Measurements from ENCODE around the gene IRX6. TPM values are rescaled to one million over a fixed set of nuclear protein-coding genes. Genes with fewer than 3 reads are reported as not detected.

The IRX6 gene
- total and polyA plus RNA-seq, 2 experiments from 2014 or later = 0.10 TPM; not detected in 1

DNA sequence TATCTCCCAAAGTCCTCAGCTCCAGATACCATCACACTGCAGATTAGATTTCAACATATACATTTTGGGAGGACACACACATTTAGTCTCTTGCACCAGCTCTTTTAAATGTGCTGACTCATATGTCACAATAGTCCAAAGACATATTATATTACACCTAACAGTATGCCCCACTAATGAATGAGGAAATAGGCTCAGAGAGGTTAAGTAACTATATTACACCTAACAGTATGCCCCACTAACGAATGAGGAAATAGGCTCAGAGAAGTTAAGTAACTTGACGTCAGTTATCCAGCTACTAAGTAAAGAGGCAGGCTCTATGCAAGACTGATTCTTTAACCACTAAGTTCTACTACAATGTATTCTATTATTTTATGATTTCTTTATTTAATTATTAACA lies 9.7 kb downstream of the IRX6 start (continued):
- TF ChIP-seq, protein P1, sequence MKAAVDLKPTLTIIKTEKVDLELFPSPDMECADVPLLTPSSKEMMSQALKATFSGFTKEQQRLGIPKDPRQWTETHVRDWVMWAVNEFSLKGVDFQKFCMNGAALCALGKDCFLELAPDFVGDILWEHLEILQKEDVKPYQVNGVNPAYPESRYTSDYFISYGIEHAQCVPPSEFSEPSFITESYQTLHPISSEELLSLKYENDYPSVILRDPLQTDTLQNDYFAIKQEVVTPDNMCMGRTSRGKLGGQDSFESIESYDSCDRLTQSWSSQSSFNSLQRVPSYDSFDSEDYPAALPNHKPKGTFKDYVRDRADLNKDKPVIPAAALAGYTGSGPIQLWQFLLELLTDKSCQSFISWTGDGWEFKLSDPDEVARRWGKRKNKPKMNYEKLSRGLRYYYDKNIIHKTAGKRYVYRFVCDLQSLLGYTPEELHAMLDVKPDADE (IDR thresholded peaks at IDR 0.05) = no peak
- TF ChIP-seq ZNF114 (CRISPR knock-in tag; IDR thresholded peaks at IDR 0.05) (no peak), JUNB (IDR thresholded peaks at IDR 0.05; ENCODE audit: unreplicated experiment) (no peak)
- TF ChIP-seq, protein P2, sequence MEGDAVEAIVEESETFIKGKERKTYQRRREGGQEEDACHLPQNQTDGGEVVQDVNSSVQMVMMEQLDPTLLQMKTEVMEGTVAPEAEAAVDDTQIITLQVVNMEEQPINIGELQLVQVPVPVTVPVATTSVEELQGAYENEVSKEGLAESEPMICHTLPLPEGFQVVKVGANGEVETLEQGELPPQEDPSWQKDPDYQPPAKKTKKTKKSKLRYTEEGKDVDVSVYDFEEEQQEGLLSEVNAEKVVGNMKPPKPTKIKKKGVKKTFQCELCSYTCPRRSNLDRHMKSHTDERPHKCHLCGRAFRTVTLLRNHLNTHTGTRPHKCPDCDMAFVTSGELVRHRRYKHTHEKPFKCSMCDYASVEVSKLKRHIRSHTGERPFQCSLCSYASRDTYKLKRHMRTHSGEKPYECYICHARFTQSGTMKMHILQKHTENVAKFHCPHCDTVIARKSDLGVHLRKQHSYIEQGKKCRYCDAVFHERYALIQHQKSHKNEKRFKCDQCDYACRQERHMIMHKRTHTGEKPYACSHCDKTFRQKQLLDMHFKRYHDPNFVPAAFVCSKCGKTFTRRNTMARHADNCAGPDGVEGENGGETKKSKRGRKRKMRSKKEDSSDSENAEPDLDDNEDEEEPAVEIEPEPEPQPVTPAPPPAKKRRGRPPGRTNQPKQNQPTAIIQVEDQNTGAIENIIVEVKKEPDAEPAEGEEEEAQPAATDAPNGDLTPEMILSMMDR (conservative IDR thresholded peaks at IDR 0.05; ENCODE audit: low read depth in 2 of 2) = no peak
- TF ChIP-seq, protein P3, sequence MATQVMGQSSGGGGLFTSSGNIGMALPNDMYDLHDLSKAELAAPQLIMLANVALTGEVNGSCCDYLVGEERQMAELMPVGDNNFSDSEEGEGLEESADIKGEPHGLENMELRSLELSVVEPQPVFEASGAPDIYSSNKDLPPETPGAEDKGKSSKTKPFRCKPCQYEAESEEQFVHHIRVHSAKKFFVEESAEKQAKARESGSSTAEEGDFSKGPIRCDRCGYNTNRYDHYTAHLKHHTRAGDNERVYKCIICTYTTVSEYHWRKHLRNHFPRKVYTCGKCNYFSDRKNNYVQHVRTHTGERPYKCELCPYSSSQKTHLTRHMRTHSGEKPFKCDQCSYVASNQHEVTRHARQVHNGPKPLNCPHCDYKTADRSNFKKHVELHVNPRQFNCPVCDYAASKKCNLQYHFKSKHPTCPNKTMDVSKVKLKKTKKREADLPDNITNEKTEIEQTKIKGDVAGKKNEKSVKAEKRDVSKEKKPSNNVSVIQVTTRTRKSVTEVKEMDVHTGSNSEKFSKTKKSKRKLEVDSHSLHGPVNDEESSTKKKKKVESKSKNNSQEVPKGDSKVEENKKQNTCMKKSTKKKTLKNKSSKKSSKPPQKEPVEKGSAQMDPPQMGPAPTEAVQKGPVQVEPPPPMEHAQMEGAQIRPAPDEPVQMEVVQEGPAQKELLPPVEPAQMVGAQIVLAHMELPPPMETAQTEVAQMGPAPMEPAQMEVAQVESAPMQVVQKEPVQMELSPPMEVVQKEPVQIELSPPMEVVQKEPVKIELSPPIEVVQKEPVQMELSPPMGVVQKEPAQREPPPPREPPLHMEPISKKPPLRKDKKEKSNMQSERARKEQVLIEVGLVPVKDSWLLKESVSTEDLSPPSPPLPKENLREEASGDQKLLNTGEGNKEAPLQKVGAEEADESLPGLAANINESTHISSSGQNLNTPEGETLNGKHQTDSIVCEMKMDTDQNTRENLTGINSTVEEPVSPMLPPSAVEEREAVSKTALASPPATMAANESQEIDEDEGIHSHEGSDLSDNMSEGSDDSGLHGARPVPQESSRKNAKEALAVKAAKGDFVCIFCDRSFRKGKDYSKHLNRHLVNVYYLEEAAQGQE (IDR thresholded peaks at IDR 0.05; ENCODE audit: unreplicated experiment) = no peak

DNA sequence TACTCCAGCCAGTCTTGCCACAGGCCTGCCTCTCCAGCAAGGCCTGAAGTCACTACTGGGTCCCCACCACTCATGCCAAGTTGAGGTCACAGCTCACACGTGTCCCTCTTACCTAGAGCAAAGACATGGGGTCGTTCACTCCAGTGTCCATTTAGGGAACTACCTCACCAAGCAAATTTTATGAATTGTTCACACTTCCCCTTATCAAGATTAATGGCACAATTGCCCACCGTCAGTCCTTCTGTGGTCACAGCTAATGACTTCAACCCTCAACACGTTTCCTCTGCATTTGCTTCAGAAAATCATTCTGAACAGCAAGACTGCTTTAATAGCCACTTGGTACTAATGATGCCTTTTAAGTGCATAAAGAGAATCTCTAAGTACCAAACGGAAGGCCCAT lies 14.6 kb downstream of the IRX6 start:
- no peaks in the 10 kb centered on the region for H3K4me1 Mint-ChIP-seq
- Histone ChIP-seq H3K9me2 (ENCODE audit: insufficient read depth) (peaks cover 5% of the 10 kb centered on the region; the same call in 1 of the 2 replicates), H3F3A (replicated peaks; ENCODE audit: low read depth) (no peaks in the 10 kb centered on the region), H3K27me3 (ENCODE audit: insufficient read depth) (peaks cover 38% of the 10 kb centered on the region), H3K4me1 (ENCODE audit: insufficient read depth) (no peaks in the 10 kb centered on the region), H3K4me3 (no peak overlapping the region), H4K20me1 (replicated peaks; ENCODE audit: insufficient read depth) (no peaks in the 10 kb centered on the region), H3K27ac (ENCODE audit: low read depth) (no peak overlapping the region), H3K79me2 (replicated peaks; ENCODE audit: insufficient read depth) (no peaks in the 10 kb centered on the region), H3K4me2 (no peak overlapping the region), H3K36me3 (ENCODE audit: insufficient read depth) (no peaks in the 10 kb centered on the region), H2AFZ (no peak overlapping the region)
- H3K4me3 Mint-ChIP-seq = no peak overlapping the region
- peaks cover 9% of the 10 kb centered on the region for H3K27me3 Mint-ChIP-seq (ENCODE audit: insufficient read depth, low read depth, poor library complexity)
- H3K9me3 Mint-ChIP-seq = no peaks in the 10 kb centered on the region
- ATAC-seq = no peak
- H3K27ac Mint-ChIP-seq = no peak overlapping the region
- no peak for DNase-seq (ENCODE audit: low spot score)
- no peaks in the 10 kb centered on the region for H3K36me3 Mint-ChIP-seq (ENCODE audit: low read depth)
- TF ChIP-seq, protein P3 (IDR thresholded peaks at IDR 0.05; ENCODE audit: unreplicated experiment) = no peak
- TF ChIP-seq, protein P4, sequence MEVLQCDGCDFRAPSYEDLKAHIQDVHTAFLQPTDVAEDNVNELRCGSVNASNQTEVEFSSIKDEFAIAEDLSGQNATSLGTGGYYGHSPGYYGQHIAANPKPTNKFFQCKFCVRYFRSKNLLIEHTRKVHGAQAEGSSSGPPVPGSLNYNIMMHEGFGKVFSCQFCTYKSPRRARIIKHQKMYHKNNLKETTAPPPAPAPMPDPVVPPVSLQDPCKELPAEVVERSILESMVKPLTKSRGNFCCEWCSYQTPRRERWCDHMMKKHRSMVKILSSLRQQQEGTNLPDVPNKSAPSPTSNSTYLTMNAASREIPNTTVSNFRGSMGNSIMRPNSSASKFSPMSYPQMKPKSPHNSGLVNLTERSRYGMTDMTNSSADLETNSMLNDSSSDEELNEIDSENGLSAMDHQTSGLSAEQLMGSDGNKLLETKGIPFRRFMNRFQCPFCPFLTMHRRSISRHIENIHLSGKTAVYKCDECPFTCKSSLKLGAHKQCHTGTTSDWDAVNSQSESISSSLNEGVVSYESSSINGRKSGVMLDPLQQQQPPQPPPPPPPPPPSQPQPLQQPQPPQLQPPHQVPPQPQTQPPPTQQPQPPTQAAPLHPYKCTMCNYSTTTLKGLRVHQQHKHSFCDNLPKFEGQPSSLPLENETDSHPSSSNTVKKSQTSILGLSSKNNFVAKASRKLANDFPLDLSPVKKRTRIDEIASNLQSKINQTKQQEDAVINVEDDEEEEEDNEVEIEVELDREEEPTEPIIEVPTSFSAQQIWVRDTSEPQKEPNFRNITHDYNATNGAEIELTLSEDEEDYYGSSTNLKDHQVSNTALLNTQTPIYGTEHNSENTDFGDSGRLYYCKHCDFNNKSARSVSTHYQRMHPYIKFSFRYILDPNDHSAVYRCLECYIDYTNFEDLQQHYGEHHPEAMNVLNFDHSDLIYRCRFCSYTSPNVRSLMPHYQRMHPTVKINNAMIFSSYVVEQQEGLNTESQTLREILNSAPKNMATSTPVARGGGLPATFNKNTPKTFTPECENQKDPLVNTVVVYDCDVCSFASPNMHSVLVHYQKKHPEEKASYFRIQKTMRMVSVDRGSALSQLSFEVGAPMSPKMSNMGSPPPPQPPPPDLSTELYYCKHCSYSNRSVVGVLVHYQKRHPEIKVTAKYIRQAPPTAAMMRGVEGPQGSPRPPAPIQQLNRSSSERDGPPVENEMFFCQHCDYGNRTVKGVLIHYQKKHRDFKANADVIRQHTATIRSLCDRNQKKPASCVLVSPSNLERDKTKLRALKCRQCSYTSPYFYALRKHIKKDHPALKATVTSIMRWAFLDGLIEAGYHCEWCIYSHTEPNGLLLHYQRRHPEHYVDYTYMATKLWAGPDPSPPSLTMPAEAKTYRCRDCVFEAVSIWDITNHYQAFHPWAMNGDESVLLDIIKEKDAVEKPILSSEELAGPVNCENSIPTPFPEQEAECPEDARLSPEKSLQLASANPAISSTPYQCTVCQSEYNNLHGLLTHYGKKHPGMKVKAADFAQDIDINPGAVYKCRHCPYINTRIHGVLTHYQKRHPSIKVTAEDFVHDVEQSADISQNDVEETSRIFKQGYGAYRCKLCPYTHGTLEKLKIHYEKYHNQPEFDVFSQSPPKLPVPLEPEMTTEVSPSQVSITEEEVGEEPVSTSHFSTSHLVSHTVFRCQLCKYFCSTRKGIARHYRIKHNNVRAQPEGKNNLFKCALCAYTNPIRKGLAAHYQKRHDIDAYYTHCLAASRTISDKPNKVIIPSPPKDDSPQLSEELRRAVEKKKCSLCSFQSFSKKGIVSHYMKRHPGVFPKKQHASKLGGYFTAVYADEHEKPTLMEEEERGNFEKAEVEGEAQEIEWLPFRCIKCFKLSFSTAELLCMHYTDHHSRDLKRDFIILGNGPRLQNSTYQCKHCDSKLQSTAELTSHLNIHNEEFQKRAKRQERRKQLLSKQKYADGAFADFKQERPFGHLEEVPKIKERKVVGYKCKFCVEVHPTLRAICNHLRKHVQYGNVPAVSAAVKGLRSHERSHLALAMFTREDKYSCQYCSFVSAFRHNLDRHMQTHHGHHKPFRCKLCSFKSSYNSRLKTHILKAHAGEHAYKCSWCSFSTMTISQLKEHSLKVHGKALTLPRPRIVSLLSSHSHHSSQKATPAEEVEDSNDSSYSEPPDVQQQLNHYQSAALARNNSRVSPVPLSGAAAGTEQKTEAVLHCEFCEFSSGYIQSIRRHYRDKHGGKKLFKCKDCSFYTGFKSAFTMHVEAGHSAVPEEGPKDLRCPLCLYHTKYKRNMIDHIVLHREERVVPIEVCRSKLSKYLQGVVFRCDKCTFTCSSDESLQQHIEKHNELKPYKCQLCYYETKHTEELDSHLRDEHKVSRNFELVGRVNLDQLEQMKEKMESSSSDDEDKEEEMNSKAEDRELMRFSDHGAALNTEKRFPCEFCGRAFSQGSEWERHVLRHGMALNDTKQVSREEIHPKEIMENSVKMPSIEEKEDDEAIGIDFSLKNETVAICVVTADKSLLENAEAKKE (CRISPR knock-in tag; IDR thresholded peaks at IDR 0.05) = no peak
- TF ChIP-seq EZH2 (IDR thresholded peaks at IDR 0.05; ENCODE audit: low read depth, unreplicated experiment) (no peak), ZNF114 (CRISPR knock-in tag; IDR thresholded peaks at IDR 0.05) (no peak), STAT1 (IDR thresholded peaks at IDR 0.05; ENCODE audit: unreplicated experiment) (no peak), JUNB (IDR thresholded peaks at IDR 0.05; ENCODE audit: unreplicated experiment) (no peak)

Measured in GM23338 (cell line).